ENCODE results near the gene PTPN11.

DNA sequence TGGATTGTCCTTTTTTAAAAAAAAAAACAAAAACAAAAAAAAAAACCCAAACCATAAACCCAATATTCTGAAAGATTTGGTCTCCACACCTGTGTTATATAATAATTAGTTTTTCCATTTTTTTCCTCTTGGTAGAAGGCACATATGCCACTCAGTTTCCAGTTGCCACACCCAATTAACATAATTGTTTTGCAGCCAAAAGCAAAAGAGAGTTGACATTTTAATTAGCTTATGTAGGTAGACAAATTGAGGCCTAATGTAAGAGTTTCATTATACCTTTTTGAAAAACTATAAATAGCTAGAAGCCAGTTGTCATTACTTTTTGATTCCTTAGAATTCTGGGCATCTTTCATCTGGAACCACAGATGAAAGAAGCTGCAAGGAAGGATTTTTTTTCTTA is 21.0 kb downstream of the PTPN11 start:
- TF ChIP-seq EZH2 (IDR thresholded peaks at IDR 0.05; ENCODE audit: borderline replicate concordance, low read depth, low read length, severe bottlenecking) (no peak), CTCF (IDR thresholded peaks at IDR 0.05; ENCODE audit: extremely low read depth in 1 of 2, insufficient read depth in 1 of 2, low read depth in 1 of 2, low read length in 2 of 2) (no peak)
